HCT116 (cell line): Measurements from ENCODE around the gene NAPSA. TPM values are rescaled to one million over a fixed set of nuclear protein-coding genes. Genes with fewer than 3 reads are reported as not detected.
A peak's percentile ranks its signal among the peaks of the same experiment; 100 is the strongest.

Experiments
- ATAC-seq: fragments of 200-7000 bp; cut with Tn5 transposase; 2 replicates; pipeline ENCODE4 v1.9.1; 2020; ENCODE audit warnings: mild to moderate bottlenecking, moderate library complexity
- BruUV-seq: library from RNA; stranded (reverse); fragments of 400-500 nt; replicated peaks from 2 replicates; lab custom pipeline; 2021; lab: Mats Ljungman, UMichigan
- CTCF ChIA-PET: fragments of 300-600 bp; sonication (Branson Sonifier 250); formaldehyde crosslinking; loops from one replicate; lab custom pipeline; 2021; ENCODE audit warnings: antibody characterized with exemption; lab: Charles Lee
- POLR2A ChIA-PET: fragments of 300-600, 350-600 bp; sonication (Branson Sonifier 250); formaldehyde crosslinking; loops from one replicate; lab custom pipeline; 2021; ENCODE audit warnings: antibody characterized with exemption; lab: Charles Lee
- RAD21 ChIA-PET, 2 experiments: fragments of 300-600 bp; sonication (Branson Sonifier 250); formaldehyde crosslinking; loops; one replicate each; lab custom pipeline; 2023; ENCODE audit warnings: low total read pairs in 2 of 2; ENCODE audit not compliant: uncharacterized antibody in 2 of 2, unreplicated experiment in 2 of 2, low non-redundant PET in 1 of 2; lab: Charles Lee
- DNase-seq: peaks from one replicate; pipeline ENCODE4 v3.0.0-alpha.2; 2010; ENCODE audit warnings: low read depth, low spot score
- H2AFZ ChIP-seq: fragments of 200-600 bp; shearing (Covaris generic), sonication (generic); 2 replicates; pipeline ENCODE4 v1.6.1; 2017; ENCODE audit warnings: low read depth, mixed run types, mixed read lengths, antibody characterized with exemption, low read length; ENCODE audit not compliant: poor library complexity, severe bottlenecking
- H3K27ac ChIP-seq: 2 replicates; pipeline ENCODE4 v1.5.1; 2012; ENCODE audit warnings: low read depth, low read length
- H3K27me3 ChIP-seq: fragments of 200-600 bp; sonication (generic); 2 replicates; pipeline ENCODE4 v1.6.1; 2016; ENCODE audit warnings: mixed run types, low read length, mixed read lengths; ENCODE audit not compliant: insufficient read depth
- H3K36me3 ChIP-seq, 2 experiments: fragments of 200-500 bp in 1 of 2; fragments of 200-600 bp in 1 of 2; sonication (Bioruptor generic) in 1 of 2; sonication (generic) in 1 of 2; 2 replicates each; pipeline versions ENCODE4 v1.5.1 to v1.6.1; 2014 to 2016; ENCODE audit warnings: low read length in 2 of 2, inconsistent platforms in 1 of 2, mixed read lengths in 1 of 2, mixed run types in 1 of 2; ENCODE audit not compliant: insufficient read depth in 2 of 2, control insufficient read depth in 1 of 2
- H3K4me1 ChIP-seq, 2 experiments: fragments of 200-600 bp in 1 of 2; sonication (generic) in 1 of 2; 2 replicates each; pipeline versions ENCODE4 v1.5.1 to v1.6.1; 2012 to 2017; ENCODE audit warnings: low read length in 2 of 2, inconsistent platforms in 1 of 2, mild to moderate bottlenecking in 1 of 2, mixed read lengths in 1 of 2, mixed run types in 1 of 2, moderate library complexity in 1 of 2; ENCODE audit not compliant: insufficient read depth in 2 of 2, control insufficient read depth in 1 of 2
- H3K4me2 ChIP-seq: fragments of 200-600 bp; sonication (generic); 2 replicates; pipeline ENCODE4 v1.6.1; 2017; ENCODE audit warnings: mixed run types, low read length, mixed read lengths
- H3K4me3 ChIP-seq, 2 experiments: fragments of 200-600 bp in 1 of 2; sonication (generic) in 1 of 2; replicated peaks in 1 of 2; 2 replicates each; pipeline ENCODE4 v1.5.1; 2011 to 2016; ENCODE audit warnings: low read length in 2 of 2, control low read depth in 1 of 2, low read depth in 1 of 2, mild to moderate bottlenecking in 1 of 2, mixed read lengths in 1 of 2, mixed run types in 1 of 2
- H3K79me2 ChIP-seq: fragments of 200-600 bp; sonication (generic); 2 replicates; pipeline ENCODE4 v1.6.1; 2017; ENCODE audit warnings: mild to moderate bottlenecking, mixed run types, low read length, moderate library complexity, mixed read lengths; ENCODE audit not compliant: insufficient read depth
- H3K9ac ChIP-seq: fragments of 200-600 bp; sonication (generic); 2 replicates; pipeline ENCODE4 v1.6.1; 2016; ENCODE audit warnings: low read length, mixed read lengths
- H3K9me2 ChIP-seq: fragments of 200-600 bp; sonication (generic), shearing (Covaris generic); 2 replicates; pipeline ENCODE4 v1.6.1; 2017; ENCODE audit warnings: mixed run types, mild to moderate bottlenecking, moderate library complexity; ENCODE audit not compliant: insufficient read depth
- H3K9me3 ChIP-seq, 2 experiments: fragments of 200-500 bp in 1 of 2; fragments of 200-600 bp in 1 of 2; sonication (Bioruptor generic) in 1 of 2; sonication (generic) in 1 of 2; 2 replicates each; pipeline ENCODE4 v1.6.1; 2014 to 2017; ENCODE audit warnings: low read length in 2 of 2, mixed read lengths in 2 of 2, inconsistent platforms in 1 of 2, low read depth in 1 of 2, mild to moderate bottlenecking in 1 of 2, mixed run types in 1 of 2, moderate library complexity in 1 of 2; ENCODE audit not compliant: control insufficient read depth in 1 of 2, insufficient read depth in 1 of 2
- H4K20me1 ChIP-seq: fragments of 200-600 bp; sonication (generic), shearing (Covaris generic); 2 replicates; pipeline ENCODE4 v1.6.1; 2017; ENCODE audit warnings: mixed run types, mild to moderate bottlenecking, moderate library complexity; ENCODE audit not compliant: insufficient read depth
- CTCF ChIP-seq, 3 experiments: fragments of 200-600 bp in 1 of 3; sonication (generic) in 1 of 3; IDR thresholded peaks in 2 of 3; conservative IDR thresholded peaks in 1 of 3; 2 replicates each; pipeline ENCODE4 v1.5.1; 2012 to 2017; ENCODE audit warnings: low read depth in 2 of 3, low read length in 2 of 3, antibody characterized with exemption in 1 of 3, borderline replicate concordance in 1 of 3, control low read depth in 1 of 3, mild to moderate bottlenecking in 1 of 3, mixed read lengths in 1 of 3, mixed run types in 1 of 3, moderate library complexity in 1 of 3; ENCODE audit not compliant: insufficient read depth in 1 of 3
- FOSL1 ChIP-seq: IDR thresholded peaks from 2 replicates; pipeline ENCODE4 v1.6.1; 2012; ENCODE audit warnings: low read depth
- JUND ChIP-seq: IDR thresholded peaks from 2 replicates; pipeline ENCODE4 v1.6.1; 2012
- POLR2A ChIP-seq: IDR thresholded peaks from 2 replicates; pipeline ENCODE4 v1.7.0; 2011; ENCODE audit warnings: borderline replicate concordance; ENCODE audit not compliant: insufficient read depth, insufficient read length; ENCODE audit errors: extremely low read depth
- SRF ChIP-seq: IDR thresholded peaks from 2 replicates; pipeline ENCODE4 v1.6.1; 2012; ENCODE audit warnings: low read depth
- ZFX ChIP-seq: fragments of 450-650 bp; IDR thresholded peaks from 2 replicates; pipeline ENCODE4 v1.6.1; 2017
- intact Hi-C: fragments of 100-400 bp; cut with micrococcal nuclease; formaldehyde crosslinking; loops from 2 replicates; pipeline ENCODE4 v1.10.0; 2022
- total RNA-seq: library from RNA; stranded (reverse); gene quantifications from one replicate; pipeline ENCODE4 v1.2.1, GENCODE V29; 2021; ENCODE audit not compliant: unreplicated experiment
- TF ChIP-seq, protein P1 (sequence below): IDR thresholded peaks from 2 replicates; pipeline ENCODE4 v1.6.1; 2012

The NAPSA gene
- total RNA-seq, 1 experiment from 2014 or later = 4.4 TPM

GRCh38 chr19:50328224-50328872 lies 37.1 kb downstream of the NAPSA start:
- Histone ChIP-seq H2AFZ (no peak overlapping the region), H3K4me2 (peak overlapping the region; percentile 89)
- no peak for DNase-seq

More at GRCh38 chr19:50328224-50328872, 37.1 kb downstream of the NAPSA start:
- no TSS peak for BruUV-seq
- ChIA-PET POLR2A (interaction anchor here (0.6 to 1.2 kb wide), 6 partner anchors 57 to 768 kb away, joined by 3 to 7 read pairs (median 4); no protein-coding TSS in a partner anchor), CTCF (interaction anchor here (0.6 to 1.9 kb wide), 9 partner anchors 9 to 593 kb away, joined by 3 to 10 read pairs (median 4); partner anchors contain the start of gene POLD1), RAD21 (interaction anchor here (0.7 to 0.8 kb wide), 2 partner anchors 180 to 459 kb away, joined by 3 read pairs; no protein-coding TSS in a partner anchor)
- H3K9me3 ChIP-seq = no peaks in the 10 kb centered on the region
- H3K9me2 ChIP-seq = no peaks in the 10 kb centered on the region
- H3K27me3 ChIP-seq = no peaks in the 10 kb centered on the region
- TF ChIP-seq POLR2A (peak; percentile 4), ZFX (peak; percentile 67; the same call in 1 of the 2 replicates), FOSL1 (no peak), SRF (no peak), CTCF (IDR thresholded peaks at IDR 0.05 in 2 of 3, conservative IDR thresholded peaks at IDR 0.05 in 1 of 3; ENCODE audit: borderline replicate concordance in 1 of 3, insufficient read depth in 1 of 3, low read depth in 2 of 3, low read length in 2 of 3) (no peak), JUND (no peak)
- TF ChIP-seq, protein P1, sequence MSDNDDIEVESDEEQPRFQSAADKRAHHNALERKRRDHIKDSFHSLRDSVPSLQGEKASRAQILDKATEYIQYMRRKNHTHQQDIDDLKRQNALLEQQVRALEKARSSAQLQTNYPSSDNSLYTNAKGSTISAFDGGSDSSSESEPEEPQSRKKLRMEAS = peak; percentile 64; the same call in 1 of the 2 replicates
- no peaks in the 10 kb centered on the region for H4K20me1 ChIP-seq
- intact Hi-C loops = loop anchor here (2.0 kb wide), 1 partner anchor 164 kb away; no protein-coding TSS in a partner anchor
- H3K4me3 ChIP-seq = peak overlapping the region; percentile 50 to 64
- H3K4me1 ChIP-seq = peaks cover 33 to 70% of the 10 kb centered on the region in 2 experiments
- H3K79me2 ChIP-seq = peaks cover 3% of the 10 kb centered on the region; the same call in 1 of the 2 replicates
- ATAC-seq = no peak
- H3K27ac ChIP-seq = peak overlapping the region; percentile 61; the same call in 1 of the 2 replicates
- peaks cover 0 to 5% of the 10 kb centered on the region in 2 experiments; a peak in 2 of 4 replicates for H3K36me3 ChIP-seq
- peak overlapping the region; percentile 66 for H3K9ac ChIP-seq
